HepG2 (cell line): ENCODE results near the gene GRIN3B. TPM values are rescaled to one million over a fixed set of nuclear protein-coding genes. Genes with fewer than 3 reads are reported as not detected.

Experiments used
- ARID2 ChIP-seq: sonication (generic); formaldehyde crosslinking; IDR thresholded peaks from 2 replicates; pipeline ENCODE4 v1.8.1; 2022; ENCODE audit warnings: mild to moderate bottlenecking, missing genetic modification reagents, borderline replicate concordance
- CBX2 ChIP-seq, 2 experiments: fragments of 200-600 bp in 1 of 2; sonication (generic); formaldehyde crosslinking in 1 of 2; IDR thresholded peaks; 2 replicates each; pipeline versions ENCODE4 v1.7.0 to v1.8.1; 2018 to 2022; ENCODE audit warnings: low read depth in 2 of 2, low read length in 1 of 2, mild to moderate bottlenecking in 1 of 2, missing genetic modification reagents in 1 of 2
- HNF4G ChIP-seq, 2 experiments: sonication (generic) in 1 of 2; formaldehyde crosslinking in 1 of 2; IDR thresholded peaks; 2 replicates each; pipeline versions ENCODE4 v1.4.0 to v1.6.1; 2011 to 2020; ENCODE audit warnings: borderline replicate concordance in 2 of 2, low read depth in 2 of 2, mild to moderate bottlenecking in 2 of 2, low read length in 1 of 2, missing genetic modification reagents in 1 of 2, moderate library complexity in 1 of 2
- MTA1 ChIP-seq: sonication (generic); formaldehyde crosslinking; IDR thresholded peaks from 2 replicates; pipeline ENCODE4 v1.4.0; 2020; ENCODE audit warnings: missing genetic modification reagents, mild to moderate bottlenecking, borderline replicate concordance
- MTA3 ChIP-seq: sonication (generic); formaldehyde crosslinking; IDR thresholded peaks from 2 replicates; pipeline ENCODE4 v1.4.0; 2020; ENCODE audit warnings: missing genetic modification reagents
- NAIF1 ChIP-seq: sonication (generic); formaldehyde crosslinking; IDR thresholded peaks from 2 replicates; pipeline ENCODE4 v1.5.0; 2020; ENCODE audit warnings: mild to moderate bottlenecking, missing genetic modification reagents, borderline replicate concordance
- RFXAP ChIP-seq: sonication (generic); formaldehyde crosslinking; IDR thresholded peaks from 2 replicates; pipeline ENCODE4 v1.4.0; 2020; ENCODE audit warnings: missing genetic modification reagents, borderline replicate concordance
- RXRA ChIP-seq: sonication (generic); formaldehyde crosslinking; IDR thresholded peaks from 2 replicates; pipeline ENCODE4 v1.5.1; 2020; ENCODE audit warnings: missing genetic modification reagents
- ZNF205 ChIP-seq: IDR thresholded peaks from 2 replicates; pipeline ENCODE4 v1.6.1; 2018; ENCODE audit warnings: missing biosample characterization, missing genetic modification reagents
- ZNF326 ChIP-seq: sonication (generic); formaldehyde crosslinking; IDR thresholded peaks from 2 replicates; pipeline ENCODE4 v1.4.0; 2020; ENCODE audit warnings: missing genetic modification reagents, borderline replicate concordance
- ZNF468 ChIP-seq: sonication (generic); formaldehyde crosslinking; IDR thresholded peaks from 2 replicates; pipeline ENCODE4 v1.8.0; 2022; ENCODE audit warnings: mild to moderate bottlenecking, moderate library complexity, missing genetic modification reagents
- ZNF543 ChIP-seq: sonication (generic); formaldehyde crosslinking; IDR thresholded peaks from 2 replicates; pipeline ENCODE4 v1.4.0; 2020; ENCODE audit warnings: mild to moderate bottlenecking, missing genetic modification reagents
- ZNF749 ChIP-seq: sonication (generic); formaldehyde crosslinking; IDR thresholded peaks from 2 replicates; pipeline ENCODE4 v1.8.0; 2022; ENCODE audit warnings: mild to moderate bottlenecking, missing genetic modification reagents, moderate library complexity, borderline replicate concordance
- polyA plus RNA-seq, 8 experiments: library from polyadenylated mRNA; depleted of rRNA in 3 of 8; stranded (reverse) in 7 of 8; unstranded in 1 of 8; fragments of >200 nt; fragmentation: Illumina TruSeq in 4 of 8; extraction: Trizol in 4 of 8; gene quantifications; 2 replicates each; pipeline versions ENCODE4 v1.2.1 to v1.2.3, GENCODE V29; 2011 to 2016; ENCODE audit warnings: low read depth in 4 of 8, missing spikeins in 1 of 8, mixed read lengths in 1 of 8; ENCODE audit not compliant: insufficient read depth in 1 of 8
- total RNA-seq, 5 experiments: library from RNA; depleted of rRNA; stranded (reverse); fragments of >200 nt; fragmentation: Illumina TruSeq; extraction: Trizol; gene quantifications; 2 replicates each; pipeline ENCODE4 v1.2.3, GENCODE V29; 2016; ENCODE audit warnings: low read depth in 1 of 5
- TF ChIP-seq, protein P1 (sequence below): IDR thresholded peaks from 2 replicates; pipeline ENCODE4 v1.6.1; 2016; ENCODE audit warnings: mild to moderate bottlenecking, missing biosample characterization, missing genetic modification reagents
- TF ChIP-seq, protein P2 (sequence below): sonication (generic); formaldehyde crosslinking; IDR thresholded peaks from 2 replicates; pipeline ENCODE4 v1.5.1; 2020; ENCODE audit warnings: missing genetic modification reagents, mild to moderate bottlenecking, borderline replicate concordance
- TF ChIP-seq, protein P3 (sequence below): sonication (generic); formaldehyde crosslinking; IDR thresholded peaks from 2 replicates; pipeline ENCODE4 v1.8.1; 2023; ENCODE audit warnings: mild to moderate bottlenecking, missing genetic modification reagents, borderline replicate concordance
- TF ChIP-seq, protein P4 (sequence below): sonication (generic); formaldehyde crosslinking; IDR thresholded peaks from 2 replicates; pipeline ENCODE4 v1.5.1; 2020; ENCODE audit warnings: mild to moderate bottlenecking, moderate library complexity, missing genetic modification reagents
- TF ChIP-seq, protein P5 (sequence below): sonication (generic); formaldehyde crosslinking; IDR thresholded peaks from 2 replicates; pipeline ENCODE4 v1.8.0; 2022; ENCODE audit warnings: low read depth, missing genetic modification reagents
- TF ChIP-seq, protein P6 (sequence below), 2 experiments: sonication (generic) in 1 of 2; formaldehyde crosslinking in 1 of 2; IDR thresholded peaks; 2 replicates each; pipeline versions ENCODE4 v1.5.1 to v1.6.1; 2011 to 2020; ENCODE audit warnings: borderline replicate concordance in 1 of 2, low read depth in 1 of 2, low read length in 1 of 2, mild to moderate bottlenecking in 1 of 2, missing genetic modification reagents in 1 of 2, moderate library complexity in 1 of 2

GRIN3B gene
- total and polyA plus RNA-seq, 2 of the 13 experiments (the other 11 are each of a cell fraction or from before 2014, with no cell fraction given): 0.07 to 0.20 TPM

DNA sequence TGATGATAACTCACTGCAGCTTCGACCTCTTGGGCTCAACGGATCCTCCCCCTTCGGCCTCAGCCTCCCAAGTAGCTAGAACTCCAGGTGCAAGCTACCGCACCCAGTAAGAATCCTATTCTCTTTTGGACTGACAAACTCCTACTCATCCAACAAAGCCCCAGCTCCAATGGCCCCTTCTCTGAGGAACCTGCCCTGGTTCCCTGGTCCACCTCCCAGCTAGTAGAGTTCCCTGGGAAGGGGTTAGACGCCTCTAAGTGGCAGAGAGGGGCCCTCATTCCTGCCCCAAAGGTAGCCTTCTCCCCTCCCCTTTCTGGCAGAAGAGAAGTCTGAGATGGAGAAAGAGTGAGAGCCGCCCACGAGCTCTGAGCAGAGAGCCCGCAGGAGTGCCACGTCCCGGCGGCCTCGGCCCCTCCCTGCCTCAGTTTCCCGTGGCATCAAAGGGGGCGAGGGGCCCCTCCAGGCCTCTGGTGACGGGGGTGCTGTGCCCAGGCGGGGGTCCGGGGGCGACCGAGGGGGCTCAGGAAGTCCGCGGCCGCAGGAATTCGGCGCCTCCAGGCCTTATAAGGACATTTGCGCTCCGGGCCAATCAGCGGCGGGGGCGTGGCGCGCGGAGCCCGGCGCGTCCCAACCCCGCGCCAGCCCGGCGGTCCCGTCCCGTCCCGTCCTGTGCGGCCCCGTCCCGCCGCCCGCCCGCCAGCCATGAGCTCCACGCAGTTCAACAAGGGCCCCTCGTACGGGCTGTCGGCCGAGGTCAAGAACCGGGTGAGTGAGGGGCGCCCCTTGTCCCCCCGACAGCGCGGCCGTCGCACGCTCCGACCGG is 26.0 kb downstream of the GRIN3B start, which contains the start of gene CNN2 (continued):
- TF ChIP-seq, protein P1, sequence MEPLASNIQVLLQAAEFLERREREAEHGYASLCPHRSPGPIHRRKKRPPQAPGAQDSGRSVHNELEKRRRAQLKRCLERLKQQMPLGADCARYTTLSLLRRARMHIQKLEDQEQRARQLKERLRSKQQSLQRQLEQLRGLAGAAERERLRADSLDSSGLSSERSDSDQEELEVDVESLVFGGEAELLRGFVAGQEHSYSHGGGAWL (CRISPR knock-in tag): peak; percentile 51
- TF ChIP-seq ZNF749: no peak
- no peak for TF ChIP-seq NAIF1
- no peak for TF ChIP-seq HNF4G (IDR thresholded peaks at IDR 0.05; ENCODE audit: borderline replicate concordance, low read depth, low read length)
- no peak for TF ChIP-seq HNF4G (CRISPR knock-in tag; IDR thresholded peaks at IDR 0.05; ENCODE audit: borderline replicate concordance, low read depth)
- no peak for TF ChIP-seq ARID2 (CRISPR knock-in tag)
- TF ChIP-seq, protein P2, sequence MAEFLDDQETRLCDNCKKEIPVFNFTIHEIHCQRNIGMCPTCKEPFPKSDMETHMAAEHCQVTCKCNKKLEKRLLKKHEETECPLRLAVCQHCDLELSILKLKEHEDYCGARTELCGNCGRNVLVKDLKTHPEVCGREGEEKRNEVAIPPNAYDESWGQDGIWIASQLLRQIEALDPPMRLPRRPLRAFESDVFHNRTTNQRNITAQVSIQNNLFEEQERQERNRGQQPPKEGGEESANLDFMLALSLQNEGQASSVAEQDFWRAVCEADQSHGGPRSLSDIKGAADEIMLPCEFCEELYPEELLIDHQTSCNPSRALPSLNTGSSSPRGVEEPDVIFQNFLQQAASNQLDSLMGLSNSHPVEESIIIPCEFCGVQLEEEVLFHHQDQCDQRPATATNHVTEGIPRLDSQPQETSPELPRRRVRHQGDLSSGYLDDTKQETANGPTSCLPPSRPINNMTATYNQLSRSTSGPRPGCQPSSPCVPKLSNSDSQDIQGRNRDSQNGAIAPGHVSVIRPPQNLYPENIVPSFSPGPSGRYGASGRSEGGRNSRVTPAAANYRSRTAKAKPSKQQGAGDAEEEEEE (CRISPR knock-in tag): no peak
- no peak for TF ChIP-seq RXRA (CRISPR knock-in tag)
- 0 out of 2 replicates have a peak, but pooled peaks have one; percentile 12 for TF ChIP-seq MTA1 (CRISPR knock-in tag)
- TF ChIP-seq ZNF543 (CRISPR knock-in tag): no peak
- no peak for TF ChIP-seq ZNF468 (CRISPR knock-in tag)
- no peak for TF ChIP-seq ZNF205 (CRISPR knock-in tag)
- TF ChIP-seq ZNF326 (CRISPR knock-in tag): no peak
- TF ChIP-seq, protein P3, sequence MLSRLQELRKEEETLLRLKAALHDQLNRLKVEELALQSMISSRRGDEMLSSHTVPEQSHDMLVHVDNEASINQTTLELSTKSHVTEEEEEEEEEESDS (CRISPR knock-in tag): no peak
- TF ChIP-seq, protein P4, sequence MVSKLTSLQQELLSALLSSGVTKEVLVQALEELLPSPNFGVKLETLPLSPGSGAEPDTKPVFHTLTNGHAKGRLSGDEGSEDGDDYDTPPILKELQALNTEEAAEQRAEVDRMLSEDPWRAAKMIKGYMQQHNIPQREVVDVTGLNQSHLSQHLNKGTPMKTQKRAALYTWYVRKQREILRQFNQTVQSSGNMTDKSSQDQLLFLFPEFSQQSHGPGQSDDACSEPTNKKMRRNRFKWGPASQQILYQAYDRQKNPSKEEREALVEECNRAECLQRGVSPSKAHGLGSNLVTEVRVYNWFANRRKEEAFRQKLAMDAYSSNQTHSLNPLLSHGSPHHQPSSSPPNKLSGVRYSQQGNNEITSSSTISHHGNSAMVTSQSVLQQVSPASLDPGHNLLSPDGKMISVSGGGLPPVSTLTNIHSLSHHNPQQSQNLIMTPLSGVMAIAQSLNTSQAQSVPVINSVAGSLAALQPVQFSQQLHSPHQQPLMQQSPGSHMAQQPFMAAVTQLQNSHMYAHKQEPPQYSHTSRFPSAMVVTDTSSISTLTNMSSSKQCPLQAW (CRISPR knock-in tag): peak; percentile 15; the same call in 1 of the 2 replicates
- no peak for TF ChIP-seq RFXAP
- no peak for TF ChIP-seq MTA3 (CRISPR knock-in tag)
- TF ChIP-seq, protein P5, sequence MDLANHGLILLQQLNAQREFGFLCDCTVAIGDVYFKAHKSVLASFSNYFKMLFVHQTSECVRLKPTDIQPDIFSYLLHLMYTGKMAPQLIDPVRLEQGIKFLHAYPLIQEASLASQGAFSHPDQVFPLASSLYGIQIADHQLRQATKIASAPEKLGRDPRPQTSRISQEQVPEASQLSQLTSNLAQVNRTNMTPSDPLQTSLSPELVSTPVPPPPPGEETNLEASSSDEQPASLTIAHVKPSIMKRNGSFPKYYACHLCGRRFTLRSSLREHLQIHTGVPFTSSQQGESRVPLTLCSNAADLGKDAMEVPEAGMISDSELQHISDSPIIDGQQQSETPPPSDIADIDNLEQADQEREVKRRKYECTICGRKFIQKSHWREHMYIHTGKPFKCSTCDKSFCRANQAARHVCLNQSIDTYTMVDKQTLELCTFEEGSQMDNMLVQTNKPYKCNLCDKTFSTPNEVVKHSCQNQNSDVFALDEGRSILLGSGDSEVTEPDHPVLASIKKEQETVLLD (CRISPR knock-in tag): no peak; the same call in 1 of the 2 replicates
- TF ChIP-seq, protein P6, sequence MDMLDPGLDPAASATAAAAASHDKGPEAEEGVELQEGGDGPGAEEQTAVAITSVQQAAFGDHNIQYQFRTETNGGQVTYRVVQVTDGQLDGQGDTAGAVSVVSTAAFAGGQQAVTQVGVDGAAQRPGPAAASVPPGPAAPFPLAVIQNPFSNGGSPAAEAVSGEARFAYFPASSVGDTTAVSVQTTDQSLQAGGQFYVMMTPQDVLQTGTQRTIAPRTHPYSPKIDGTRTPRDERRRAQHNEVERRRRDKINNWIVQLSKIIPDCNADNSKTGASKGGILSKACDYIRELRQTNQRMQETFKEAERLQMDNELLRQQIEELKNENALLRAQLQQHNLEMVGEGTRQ (IDR thresholded peaks at IDR 0.05; ENCODE audit: low read depth, low read length): no peak
- TF ChIP-seq, protein P6 (CRISPR knock-in tag; IDR thresholded peaks at IDR 0.05; ENCODE audit: borderline replicate concordance): peak; percentile 89; the same call in 1 of the 2 replicates
- no peak for TF ChIP-seq CBX2 (IDR thresholded peaks at IDR 0.05; ENCODE audit: low read depth, low read length)
- TF ChIP-seq CBX2 (CRISPR knock-in tag; IDR thresholded peaks at IDR 0.05; ENCODE audit: low read depth): no peak
